Activated gamma-delta T cell treated with anti-CD3 and anti-CD28 coated beads, Interleukin-2, amount 50 U/mL, for 16 hours (primary cell): ENCODE measurements around the gene GPR78.

Experiments used
- DNase-seq: peaks from one replicate; pipeline ENCODE4 v3.0.0-alpha.2; 2020; ENCODE audit warnings: low read depth

The GPR78 gene

DNA sequence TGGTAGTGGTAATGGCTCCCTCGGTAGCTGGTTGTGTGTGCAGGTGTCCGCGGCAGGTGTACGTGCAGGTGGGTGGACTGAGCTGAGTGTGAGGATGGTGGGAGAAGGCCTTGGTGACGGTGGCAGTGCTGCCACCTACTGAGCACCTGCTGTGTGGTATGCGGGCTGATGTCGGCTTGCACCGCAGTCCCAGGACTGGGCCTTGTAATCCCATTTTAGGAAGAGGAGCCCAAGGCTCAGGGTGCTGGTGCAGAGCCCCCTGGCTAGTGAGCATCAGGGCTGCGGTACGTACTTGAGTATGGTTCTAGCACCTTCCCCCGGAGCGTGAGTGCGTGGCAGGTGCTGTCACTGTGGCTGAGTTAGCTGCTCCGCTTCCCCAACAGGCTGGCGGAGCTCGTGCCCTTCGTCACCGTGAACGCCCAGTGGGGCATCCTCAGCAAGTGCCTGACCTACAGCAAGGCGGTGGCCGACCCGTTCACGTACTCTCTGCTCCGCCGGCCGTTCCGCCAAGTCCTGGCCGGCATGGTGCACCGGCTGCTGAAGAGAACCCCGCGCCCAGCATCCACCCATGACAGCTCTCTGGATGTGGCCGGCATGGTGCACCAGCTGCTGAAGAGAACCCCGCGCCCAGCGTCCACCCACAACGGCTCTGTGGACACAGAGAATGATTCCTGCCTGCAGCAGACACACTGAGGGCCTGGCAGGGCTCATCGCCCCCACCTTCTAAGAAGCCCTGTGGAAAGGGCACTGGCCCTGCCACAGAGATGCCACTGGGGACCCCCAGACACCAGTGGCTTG is 6.7 kb downstream of the GPR78 start:
- no peak for DNase-seq

DNA sequence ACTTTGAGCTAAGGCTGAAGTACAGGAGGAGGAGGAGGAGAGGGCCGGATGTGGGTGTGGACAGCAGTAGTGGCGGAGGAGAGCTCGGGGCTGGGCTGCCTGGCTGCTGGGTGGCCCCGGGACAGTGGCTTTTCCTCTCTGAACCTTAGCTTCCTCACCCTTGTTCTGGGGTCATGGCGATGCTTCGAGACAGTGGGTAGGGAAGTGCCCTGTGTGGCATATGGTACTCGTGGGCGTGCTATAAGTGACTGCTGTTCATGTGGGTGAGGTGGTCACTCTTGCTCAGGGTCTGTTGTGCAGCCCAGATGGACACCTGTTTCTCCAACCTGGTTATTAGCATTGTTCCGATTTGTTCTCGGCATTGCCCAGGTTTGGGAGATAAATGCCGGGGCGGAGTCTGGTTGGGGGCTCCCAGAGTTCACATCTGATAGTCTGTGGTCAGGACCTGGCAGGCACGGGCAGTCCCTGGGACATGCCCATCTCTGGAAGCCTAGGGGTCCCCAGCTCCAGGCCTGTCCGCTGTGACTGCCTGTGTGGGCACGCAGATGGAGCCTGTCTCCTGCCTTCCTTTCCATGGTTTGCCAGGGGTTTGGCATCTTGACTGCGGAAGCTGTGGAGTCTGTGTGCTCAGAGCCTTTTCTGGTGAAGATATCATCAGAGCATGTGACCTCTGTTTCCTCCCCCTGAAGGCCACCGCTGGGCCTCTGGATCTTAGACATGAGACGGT is 7.4 kb downstream of the GPR78 start:
- no peak for DNase-seq

DNA sequence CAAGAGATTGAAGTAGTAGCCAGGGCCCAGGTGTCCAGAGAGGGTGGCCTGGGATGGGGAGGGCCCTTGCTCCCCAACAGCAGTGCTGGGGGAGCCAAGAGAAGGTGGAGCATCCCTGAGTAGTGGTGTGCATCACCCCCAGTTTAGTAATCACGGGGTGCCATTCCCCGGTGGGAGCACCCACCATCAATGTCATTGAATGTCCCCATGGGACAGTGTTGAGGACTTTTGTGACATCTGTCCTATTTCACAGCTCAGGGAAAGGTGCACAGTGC is 7.9 kb downstream of the GPR78 start:
- DNase-seq: no peak

DNA sequence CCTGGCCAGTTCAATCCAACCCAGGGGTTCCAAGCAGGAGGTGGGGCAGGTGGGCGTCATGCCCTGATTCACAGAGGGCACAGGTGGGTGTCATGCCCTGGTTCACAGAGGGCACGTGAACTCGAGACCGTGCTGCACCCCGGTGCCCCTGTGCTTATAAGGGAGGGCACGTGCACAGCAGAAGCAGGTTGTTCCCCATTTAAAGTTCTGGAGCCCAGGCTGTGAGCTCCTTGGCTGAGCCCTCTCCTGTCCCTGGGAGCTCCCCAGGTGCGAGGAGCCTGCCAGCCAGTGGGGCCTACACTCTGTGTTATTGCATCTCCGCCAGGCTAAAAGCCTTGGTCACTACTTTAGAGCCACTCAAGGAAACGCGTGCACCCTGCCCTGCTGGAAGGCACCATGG is 9.1 kb downstream of the GPR78 start:
- no peak for DNase-seq

DNA sequence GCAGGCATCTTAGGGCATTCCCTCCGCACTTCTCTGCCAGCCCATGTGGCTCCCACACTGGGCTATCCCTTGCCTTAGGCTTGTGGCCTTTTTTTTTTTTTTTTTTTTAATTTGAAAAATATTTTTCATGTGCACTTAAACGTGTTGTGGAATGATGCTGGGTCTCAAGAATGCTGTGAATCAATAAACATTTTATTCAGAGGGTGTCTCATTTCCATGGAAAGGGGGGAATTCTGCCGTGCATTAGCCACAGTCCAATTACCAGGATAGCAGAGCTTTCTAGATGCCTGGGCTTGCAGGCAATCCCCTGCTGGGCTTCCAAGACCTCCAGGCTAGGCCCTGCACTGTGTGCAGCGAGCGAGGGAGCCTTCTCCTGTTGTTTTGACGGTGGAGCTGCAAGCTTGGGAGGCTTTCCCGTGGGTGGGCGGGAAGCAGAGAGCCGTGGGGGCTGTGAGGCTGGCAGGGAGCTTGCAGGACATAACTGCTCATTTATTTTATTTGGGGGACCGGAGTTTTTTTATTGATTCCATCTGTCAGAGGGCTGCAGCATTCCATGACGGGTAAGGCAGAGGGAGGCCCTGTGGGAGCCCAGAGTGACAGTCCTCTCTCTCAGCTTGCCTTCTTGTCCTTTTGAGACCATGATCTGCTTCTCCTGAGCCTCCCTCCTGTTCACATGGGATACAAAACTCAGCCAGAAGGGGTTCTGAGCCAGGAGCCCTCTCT is 9.8 kb downstream of the GPR78 start:
- DNase-seq: no peak

DNA sequence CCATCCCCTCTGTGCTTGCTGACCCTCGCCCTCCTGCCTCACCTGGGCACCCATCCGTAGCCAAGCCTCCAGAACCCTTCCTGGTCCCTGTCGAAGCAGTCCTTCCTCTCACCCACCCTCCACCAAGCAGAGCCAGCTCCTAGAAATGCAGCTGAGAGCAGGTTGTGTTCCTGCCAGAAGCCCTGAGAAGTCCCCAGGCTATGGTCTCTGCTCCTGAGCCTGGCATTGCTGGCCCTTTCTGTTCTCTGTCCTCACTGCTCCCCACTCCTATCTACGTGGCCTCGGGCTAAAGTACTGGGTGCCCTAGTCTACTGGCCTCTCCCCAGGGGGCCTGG is 10.3 kb downstream of the GPR78 start:
- no peak for DNase-seq

DNA sequence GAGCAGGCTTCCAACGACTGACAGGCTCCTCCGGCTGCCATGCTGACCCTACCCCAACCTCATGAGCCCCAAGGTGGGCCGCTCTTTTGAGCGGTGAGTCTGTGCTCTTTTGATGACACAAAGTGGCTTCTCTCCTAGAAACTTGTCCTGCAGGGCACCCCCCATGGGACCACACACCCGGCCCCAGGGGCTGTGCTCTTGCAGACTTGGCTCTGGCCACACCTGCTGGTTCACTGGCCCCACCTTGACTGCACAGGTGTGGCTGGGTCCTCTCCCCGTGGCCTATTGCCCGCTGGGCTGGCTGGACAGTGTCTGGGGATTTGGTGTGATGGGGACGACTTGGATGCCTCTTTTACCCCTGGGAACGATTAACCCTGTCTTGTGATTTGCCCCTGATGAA is 10.9 kb downstream of the GPR78 start:
- no peak for DNase-seq

DNA sequence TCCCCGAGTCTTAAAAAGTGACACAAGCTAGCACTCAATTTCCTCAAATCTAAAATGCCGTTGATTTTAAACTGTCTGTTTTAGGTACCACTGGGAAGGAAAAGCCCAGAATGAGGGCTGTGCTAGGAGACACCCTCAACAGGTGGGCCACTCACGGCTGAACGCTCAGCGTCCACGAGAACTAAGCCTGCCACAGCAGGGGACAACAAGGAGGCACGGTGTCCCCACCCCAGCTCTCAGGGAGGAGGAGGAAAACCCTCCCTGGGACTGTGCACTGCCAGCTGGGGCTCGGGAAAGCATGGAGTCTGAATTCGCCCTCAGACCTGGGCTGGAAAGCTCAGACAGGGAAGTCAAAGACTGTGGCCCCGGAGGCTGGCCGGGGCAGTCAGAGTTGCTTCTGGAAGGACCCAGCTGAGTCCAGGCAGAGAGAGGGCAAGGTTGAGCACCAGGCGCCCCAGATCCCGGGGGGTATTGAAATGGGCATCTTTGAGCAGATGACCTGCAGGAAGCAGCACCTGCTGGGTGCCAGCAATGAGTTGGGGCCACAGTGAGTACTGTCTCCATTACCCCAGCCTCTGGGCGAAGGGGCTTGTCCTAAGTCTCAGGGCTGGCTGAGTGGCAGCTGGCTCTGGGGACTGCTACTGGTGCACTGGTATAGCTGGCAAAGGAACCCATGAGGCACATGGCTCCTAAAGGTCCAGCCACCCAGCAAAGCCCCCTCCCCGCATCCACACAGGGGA is 11.6 kb downstream of the GPR78 start:
- no peak for DNase-seq

DNA sequence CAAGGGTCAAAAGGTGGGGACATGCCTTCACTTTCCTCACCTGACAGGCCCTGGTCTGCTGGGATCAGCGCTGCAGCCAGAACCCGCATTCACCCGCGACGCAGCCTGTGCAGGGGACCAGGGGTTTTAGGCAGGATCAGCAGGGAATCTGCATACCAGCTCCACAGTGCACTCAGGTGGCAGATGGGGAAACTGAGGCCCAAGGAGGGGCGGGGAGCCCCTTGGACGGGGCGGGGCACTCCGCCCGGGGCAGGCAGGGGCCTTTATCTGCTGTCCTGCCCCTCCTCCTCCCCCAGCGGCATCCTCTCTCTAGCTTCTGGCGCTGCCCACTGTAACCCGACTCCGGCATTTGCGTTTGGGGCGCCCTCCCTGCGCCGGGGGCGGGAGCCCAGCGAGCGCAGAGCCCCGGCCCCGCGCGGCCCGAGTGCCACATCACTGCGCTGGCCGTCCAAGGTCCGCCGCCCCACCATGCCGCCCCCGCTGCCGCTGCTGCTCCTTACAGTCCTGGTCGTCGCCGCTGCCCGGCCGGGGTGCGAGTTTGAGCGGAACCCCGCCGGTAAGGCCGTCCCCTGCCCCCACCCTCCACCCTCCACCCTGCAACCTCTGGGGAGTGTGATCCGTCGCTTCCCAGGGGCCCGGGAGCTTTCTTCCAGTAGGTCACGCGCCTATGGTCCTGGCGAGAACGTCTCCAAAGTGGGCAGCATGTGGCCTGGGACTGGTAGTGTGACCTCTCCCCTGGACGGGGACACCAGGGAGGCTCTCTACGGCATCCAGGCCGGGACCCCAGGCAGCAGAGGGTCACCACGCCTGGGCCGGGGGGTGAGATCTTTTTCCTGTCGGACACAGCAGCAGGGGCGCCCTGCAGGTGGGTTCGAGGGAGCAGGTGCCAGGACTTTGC is 12.4 kb downstream of the GPR78 start, which contains the start of gene CPZ:
TSS of gene CPZ (plus strand) at position 400 of the 898 bp plus-strand sequence. CDS start at position 469, 69 bp downstream.
- no peak for DNase-seq

DNA sequence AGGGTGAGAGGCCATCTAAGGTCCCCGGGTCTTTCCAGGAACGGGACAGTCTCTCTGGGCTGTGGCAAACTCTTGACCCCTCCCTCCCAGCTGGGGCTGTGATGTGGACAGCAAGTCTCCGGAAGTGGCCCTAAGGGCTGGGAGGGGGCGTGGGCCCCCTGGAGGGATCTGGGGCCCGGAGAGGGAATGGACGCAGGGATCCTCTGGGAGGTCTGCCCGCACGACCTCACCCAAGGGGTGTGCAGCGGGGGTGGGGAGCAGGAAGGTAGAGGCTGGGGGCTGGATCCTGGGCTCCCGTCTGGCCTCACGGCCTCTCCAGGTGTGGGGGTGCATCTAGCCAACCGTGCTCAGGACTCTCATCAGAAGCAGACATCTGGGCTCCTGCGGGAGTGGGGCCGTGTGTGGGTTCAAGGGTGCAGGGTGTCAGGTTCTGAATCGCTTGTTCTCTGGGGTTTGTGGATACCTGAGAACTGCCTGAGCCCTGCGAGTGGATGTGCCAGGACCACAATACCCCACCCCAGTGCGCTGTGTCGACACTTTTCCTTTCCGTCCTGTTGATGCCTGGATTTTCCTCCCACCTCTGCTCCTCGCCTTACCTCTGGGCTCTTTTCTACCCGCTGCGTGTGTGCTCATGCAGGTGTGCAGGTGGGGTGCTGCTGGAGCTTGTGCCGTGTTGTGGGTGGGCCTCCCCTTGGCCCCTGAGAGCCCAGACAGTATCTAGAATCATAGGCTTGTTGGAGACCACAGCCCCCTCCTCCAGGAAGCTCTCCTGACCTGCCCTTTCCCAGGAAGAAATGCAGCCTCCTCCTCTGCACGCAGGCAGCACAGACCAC is 13.3 kb downstream of the GPR78 start:
- DNase-seq: no peak

DNA sequence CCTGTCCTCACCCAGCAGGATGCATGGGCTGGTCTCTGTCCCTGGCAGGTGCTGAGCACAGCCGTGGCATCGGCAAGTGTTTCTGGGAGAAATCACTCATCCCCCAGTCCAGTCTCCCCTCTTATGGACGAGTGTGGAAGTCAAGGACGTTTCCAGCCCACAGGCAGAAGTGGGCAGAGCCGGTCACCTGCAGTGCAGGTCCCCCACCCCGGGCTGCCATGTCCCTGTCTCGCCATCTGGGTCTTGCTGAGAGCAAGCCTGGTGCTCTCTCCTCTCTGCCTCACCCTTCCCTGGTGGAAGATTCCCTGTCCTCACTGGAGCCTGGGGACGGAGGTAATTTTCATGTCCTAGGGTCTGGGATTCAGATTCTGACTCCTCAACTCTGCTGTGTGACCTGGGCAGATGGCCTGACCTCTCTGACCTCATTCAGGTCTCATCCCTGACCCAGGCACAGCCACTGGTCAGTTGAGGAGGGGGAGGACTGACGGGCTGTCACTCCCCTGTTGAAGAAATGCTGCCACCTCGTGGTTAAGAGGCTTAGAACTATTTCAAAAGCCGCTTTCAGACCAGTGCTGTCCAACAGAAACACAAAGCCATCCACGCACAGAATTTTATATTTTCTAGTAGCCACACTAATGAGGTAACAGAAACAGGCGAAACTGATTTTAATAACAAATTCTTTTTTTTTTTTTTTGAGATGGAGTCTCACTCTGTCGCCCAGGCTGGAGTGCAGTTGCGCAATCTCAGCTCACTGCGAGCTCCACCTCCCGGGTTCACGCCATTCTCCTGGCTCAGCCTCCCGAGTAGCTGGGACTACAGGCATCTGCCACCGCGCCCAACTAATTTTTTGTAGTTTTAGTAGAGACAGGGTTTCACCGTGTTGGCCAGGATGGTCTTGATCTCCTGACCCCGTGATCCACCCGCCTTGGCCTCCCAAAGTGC is 14.2 kb downstream of the GPR78 start:
- DNase-seq: no peak

DNA sequence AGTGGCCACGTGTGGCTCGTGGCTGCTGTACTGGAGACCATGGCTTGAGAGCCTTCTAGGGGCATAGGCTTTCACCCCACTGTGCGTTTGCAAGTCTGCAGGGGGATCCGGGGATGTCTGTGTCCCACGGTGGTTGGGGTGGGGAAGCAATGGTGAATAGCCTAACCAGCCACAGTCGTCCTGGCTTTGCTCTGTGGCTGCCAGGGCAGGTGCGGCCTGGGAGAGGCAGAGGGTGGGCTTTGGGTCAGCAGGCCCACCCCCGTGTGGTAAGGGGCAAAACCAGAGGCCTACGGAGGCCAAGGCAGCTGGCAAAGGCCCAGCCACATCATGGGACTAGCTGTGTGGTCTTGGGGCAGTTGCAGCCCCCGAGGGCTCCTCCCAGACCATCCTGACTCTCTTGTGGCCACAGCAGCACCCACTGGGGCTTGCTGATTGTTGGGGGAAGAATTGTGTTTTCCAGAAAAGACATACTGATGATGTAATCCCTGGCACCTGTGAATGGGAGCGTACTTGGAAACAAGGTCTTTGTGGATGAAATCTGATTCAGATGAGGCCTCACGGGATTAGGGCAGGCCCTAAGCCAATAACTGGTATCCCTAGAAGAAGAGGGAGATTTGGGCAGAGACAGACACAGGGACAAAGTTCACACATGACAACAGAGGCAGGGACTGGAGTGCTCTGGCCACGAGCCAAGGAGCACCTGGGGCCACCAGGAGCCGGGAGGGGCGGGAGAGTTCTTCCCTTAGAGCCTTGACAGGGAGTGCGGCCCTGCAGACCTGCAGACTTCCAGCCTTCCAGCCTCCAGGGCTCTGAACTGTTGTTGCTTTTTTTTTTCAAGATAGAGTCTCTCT is 15.3 kb downstream of the GPR78 start:
- no peak for DNase-seq

DNA sequence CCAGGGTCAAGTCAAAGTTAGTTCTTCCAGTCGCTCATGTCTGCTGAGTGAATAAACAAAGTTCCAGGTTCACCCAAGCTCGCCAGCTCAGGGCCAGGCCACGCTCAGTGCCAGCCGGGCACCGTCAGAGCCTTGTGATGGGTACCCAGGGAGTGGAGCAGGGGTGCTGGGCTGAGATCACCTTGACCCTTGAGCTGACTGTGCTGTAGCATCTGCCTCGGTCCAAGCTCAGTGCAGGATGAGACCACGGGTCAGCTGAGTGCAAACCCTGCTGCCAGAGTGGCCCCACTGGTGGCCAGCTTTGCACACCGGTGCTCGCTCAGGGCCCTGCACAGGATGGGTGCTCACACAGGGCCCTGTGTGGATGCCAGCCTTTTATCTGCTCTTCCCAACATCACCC is 16.7 kb downstream of the GPR78 start:
- DNase-seq: no peak

DNA sequence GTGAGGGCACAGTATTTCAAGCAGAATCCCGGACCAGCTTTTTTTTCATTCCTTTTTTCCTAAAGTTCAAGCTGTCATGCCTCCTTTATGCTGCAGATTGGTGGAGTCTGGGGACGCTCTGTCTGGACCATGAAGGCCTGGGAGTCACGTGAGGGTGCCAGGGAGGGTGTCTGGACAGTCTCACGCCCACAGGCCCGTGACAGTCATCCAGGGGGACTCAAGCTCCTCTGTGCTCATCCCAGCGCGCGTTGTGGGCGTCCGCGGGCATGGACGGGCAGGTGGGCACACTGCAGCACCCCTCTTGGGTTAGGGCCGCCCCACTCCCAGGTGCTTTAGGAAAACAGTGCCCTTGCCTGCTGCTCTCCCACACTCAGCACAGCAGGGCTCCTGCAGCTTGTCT is 17.1 kb downstream of the GPR78 start:
- no peak for DNase-seq

DNA sequence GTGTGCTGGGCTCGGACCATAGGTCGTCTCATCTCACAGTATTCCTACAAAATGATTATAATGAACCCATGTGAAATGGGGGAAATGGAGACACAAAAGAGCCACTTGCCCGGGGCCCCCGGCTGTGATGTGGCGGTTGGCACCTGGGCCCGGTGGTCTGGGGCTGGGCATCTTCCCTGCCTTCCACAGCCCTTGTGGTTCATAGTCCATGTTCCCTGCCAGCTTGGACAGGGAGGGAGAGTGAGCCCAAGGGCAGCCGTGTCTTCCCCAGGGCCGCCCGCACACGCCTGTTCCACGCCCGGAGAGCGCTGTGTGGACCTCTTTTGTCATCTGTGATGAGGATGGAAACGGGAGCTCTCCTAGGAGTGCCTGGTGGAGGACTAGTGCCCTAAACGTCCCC is 17.6 kb downstream of the GPR78 start:
- DNase-seq: no peak

DNA sequence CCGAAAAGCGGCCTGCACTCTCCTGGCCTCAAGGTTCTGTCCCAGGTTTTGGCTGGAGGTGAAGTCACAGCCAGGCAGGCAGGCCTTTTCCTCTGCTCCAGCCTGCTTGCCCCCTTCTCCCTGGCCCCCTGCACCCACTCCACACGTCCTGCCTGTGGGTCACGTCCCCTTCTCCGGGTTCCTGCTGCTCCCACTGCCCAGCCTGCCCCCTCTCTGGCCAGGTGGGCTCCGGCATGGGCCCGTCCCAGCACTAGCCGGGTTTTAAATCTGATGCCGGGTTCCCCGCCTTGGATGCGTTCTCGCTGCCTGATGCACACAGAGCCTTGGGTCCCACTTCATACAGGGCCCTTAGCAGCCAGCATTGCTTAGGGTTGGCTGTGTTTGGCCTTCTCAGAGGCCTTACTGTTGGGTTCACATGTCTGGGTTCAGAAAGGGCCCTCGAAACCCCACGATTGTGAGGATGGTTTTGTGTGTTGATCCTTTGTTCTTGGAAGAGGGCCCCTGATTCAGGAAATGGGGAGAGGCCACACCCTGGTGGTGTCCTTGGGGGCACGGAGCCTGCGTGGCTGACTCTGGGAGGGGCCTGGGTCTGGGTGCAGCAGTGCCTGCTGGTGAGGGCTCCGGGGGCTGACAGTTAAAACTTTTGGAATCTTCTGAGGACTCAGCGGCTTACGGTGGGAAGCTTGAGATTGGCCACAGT is 18.3 kb downstream of the GPR78 start:
- DNase-seq: no peak

DNA sequence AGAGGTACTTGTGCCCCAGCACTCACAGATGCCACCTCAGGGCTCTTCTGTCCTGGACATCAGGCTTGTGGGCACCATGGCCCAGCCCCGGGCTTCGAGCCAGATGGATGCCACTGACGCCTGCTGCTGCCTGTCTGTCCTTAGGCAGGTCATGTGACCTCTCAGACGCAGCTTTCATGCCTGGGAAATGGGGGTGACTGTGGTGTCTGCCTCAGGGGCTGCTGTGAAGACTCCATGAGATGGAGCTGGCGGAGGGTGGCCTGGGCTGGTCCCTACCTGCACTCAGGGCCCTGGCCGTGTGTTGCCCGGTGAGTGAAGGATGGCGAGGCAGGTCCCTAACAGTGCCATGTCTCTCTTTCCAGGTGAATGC is 18.9 kb downstream of the GPR78 start:
- DNase-seq: no peak

DNA sequence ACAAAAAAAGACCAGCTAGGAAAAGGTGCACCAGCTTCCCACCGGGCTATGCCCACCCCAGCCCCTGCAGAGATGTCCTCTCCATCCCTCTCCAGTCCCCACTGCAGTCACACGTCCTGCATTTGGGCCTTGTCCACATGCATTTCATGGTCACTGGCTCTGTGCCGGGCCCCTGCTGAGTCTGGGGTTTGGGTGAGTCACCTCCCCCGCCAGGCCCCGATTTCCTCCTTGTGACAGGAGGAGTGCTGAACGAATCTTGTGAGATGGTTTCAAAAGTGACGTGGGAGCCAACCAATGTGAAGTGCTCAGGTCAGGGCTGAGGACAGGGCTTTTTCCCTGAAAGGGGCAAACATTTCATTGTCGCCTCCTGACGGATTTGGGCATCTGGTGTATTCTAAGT is 19.5 kb downstream of the GPR78 start:
- DNase-seq: no peak
